Natural killer cell (primary cell): ENCODE results near the gene DCUN1D2. TPM values are rescaled to one million over a fixed set of nuclear protein-coding genes. Genes with fewer than 3 reads are reported as not detected.

Source experiments
- ATAC-seq, 3 donors: fragments of 150-1000 bp in 2 of 3; fragments of 200-7000 bp in 1 of 3; cut with Tn5 transposase; 1 replicate in 1 of 3; 2 replicates in 2 of 3; pipeline ENCODE4 v1.10.0; 2021; ENCODE audit warnings: mild to moderate bottlenecking in 2 of 3, moderate library complexity in 2 of 3
- DNase-seq, 2 donors: peaks; one replicate each; pipeline versions ENCODE4 v3.0.0 to v3.0.0-alpha.2; 2013 to 2021; ENCODE audit warnings: mixed read lengths in 1 of 2
- H3K27ac ChIP-seq: one replicate; pipeline ENCODE4 v1.5.1; 2013; ENCODE audit warnings: mild to moderate bottlenecking, low read length
- H3K27me3 ChIP-seq: one replicate; pipeline ENCODE4 v1.6.1; 2013; ENCODE audit warnings: low read length; ENCODE audit not compliant: control insufficient read depth, insufficient read depth
- H3K36me3 ChIP-seq: one replicate; pipeline ENCODE4 v1.6.1; 2013; ENCODE audit warnings: low read length; ENCODE audit not compliant: control insufficient read depth, insufficient read depth
- H3K4me1 ChIP-seq: one replicate; pipeline ENCODE4 v1.6.1; 2013; ENCODE audit warnings: low read length; ENCODE audit not compliant: control insufficient read depth, insufficient read depth
- H3K4me3 ChIP-seq: one replicate; pipeline ENCODE4 v1.5.1; 2013; ENCODE audit warnings: low read length
- H3K9me3 ChIP-seq: one replicate; pipeline ENCODE4 v1.6.1; 2013; ENCODE audit warnings: low read length; ENCODE audit not compliant: control insufficient read depth, insufficient read depth
- H3K27ac Mint-ChIP-seq, 2 donors: one replicate each; pipeline ENCODE4 v1.8.0; 2022; ENCODE audit warnings: mild to moderate bottlenecking in 2 of 2, mixed read lengths in 2 of 2, moderate library complexity in 1 of 2
- H3K27me3 Mint-ChIP-seq, 2 donors: one replicate each; pipeline ENCODE4 v1.8.0; 2022; ENCODE audit warnings: low read depth in 2 of 2, mixed read lengths in 2 of 2
- H3K36me3 Mint-ChIP-seq: one replicate; pipeline ENCODE4 v1.8.0; 2022; ENCODE audit warnings: mixed read lengths
- H3K4me1 Mint-ChIP-seq, 2 donors: one replicate each; pipeline ENCODE4 v1.8.0; 2022; ENCODE audit warnings: mixed read lengths in 2 of 2
- H3K4me3 Mint-ChIP-seq: one replicate; pipeline ENCODE4 v1.8.0; 2022; ENCODE audit warnings: mild to moderate bottlenecking, moderate library complexity, mixed read lengths
- H3K9me3 Mint-ChIP-seq, 2 donors: one replicate each; pipeline ENCODE4 v1.8.0; 2022; ENCODE audit warnings: mixed read lengths in 2 of 2
- WGBS: methylation state at CpG from one replicate; pipeline ENCODE4 v1.1.7; 2013; ENCODE audit warnings: missing lambda C conversion rate; ENCODE audit not compliant: insufficient coverage; 5-methylcytosine and 5-hydroxymethylcytosine counted together
- intact Hi-C: fragments of 100-400 bp; cut with micrococcal nuclease; formaldehyde crosslinking; loops from one replicate; pipeline ENCODE4 v1.14.2; 2022
- total RNA-seq, 4 donors: library from RNA; stranded (reverse); fragments of 120-200 nt in 1 of 4; gene quantifications; one replicate each; pipeline versions ENCODE4 v1.2.3 to v1.2.4, GENCODE V29; 2013 to 2022
- TF ChIP-seq, protein P1 (sequence below): fragments of 200-600 bp; IDR thresholded peaks from one replicate; pipeline ENCODE4 v1.8.0; 2022; ENCODE audit warnings: antibody characterized with exemption

The DCUN1D2 gene
- total RNA-seq, 3 donors from 2014 or later (not counting 1 experiment from before 2014, with no cell fraction given), result 26.1 to 33.9 (median 27.1) TPM

DNA sequence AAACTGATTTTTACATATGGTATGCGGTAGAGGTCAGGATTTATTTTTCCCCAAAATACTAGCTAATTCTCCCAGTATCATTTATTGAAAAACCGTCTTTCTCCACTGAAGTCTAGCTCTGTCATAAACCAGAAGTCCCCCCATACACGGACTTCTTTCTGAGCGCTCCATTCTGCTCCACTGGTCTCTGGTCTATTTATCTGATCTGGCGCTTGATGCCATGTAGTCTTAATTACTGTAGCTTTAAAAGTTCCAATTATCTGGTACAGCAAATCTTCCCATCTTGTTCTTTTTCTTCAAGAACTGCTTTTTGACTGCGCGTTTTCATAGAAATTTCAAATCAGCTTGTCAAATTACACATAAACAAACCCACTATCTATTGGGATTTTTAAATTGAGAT lies 13.7 kb downstream of the DCUN1D2 start:
- H3K36me3 Mint-ChIP-seq, result peaks cover 7% of the 10 kb centered on the region

DNA sequence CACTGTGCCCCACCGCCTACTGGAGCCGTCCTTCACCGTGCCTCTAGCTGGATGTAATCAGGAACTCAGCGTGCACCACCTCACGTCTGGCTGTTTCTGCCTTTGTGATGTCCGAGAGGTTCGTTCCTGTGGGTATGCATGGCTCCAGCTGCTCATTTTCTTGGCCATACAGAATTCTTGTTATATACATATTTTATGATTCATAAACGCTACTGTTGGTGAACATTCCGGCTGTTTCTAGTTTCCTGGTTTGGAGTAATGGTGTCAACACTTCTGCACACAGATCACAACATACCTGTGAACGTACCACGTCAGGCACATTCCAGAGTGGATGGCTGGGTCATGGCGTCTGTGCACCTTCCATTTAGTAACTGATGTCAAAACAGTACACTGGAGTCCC lies 14.6 kb downstream of the DCUN1D2 start:
- ATAC-seq, result no peak
- intact Hi-C loops, result no loop called here
- Histone ChIP-seq H3K4me3 (no peak overlapping the region), H3K4me1 (no peaks in the 10 kb centered on the region), H3K27ac (no peak overlapping the region), H3K9me3 (no peaks in the 10 kb centered on the region), H3K27me3 (no peaks in the 10 kb centered on the region), H3K36me3 (peaks cover 25% of the 10 kb centered on the region)
- Mint-ChIP-seq H3K36me3 (peaks cover 7% of the 10 kb centered on the region), H3K4me1 (peaks cover 6 to 10% of the 10 kb centered on the region in 2 donors), H3K27ac (no peak overlapping the region), H3K9me3 (no peaks in the 10 kb centered on the region), H3K4me3 (no peak overlapping the region), H3K27me3 (no peaks in the 10 kb centered on the region)
- no peak for DNase-seq
- WGBS, result 97% methylated on average over 11 of the region's 12 CpGs
- TF ChIP-seq, protein P1, sequence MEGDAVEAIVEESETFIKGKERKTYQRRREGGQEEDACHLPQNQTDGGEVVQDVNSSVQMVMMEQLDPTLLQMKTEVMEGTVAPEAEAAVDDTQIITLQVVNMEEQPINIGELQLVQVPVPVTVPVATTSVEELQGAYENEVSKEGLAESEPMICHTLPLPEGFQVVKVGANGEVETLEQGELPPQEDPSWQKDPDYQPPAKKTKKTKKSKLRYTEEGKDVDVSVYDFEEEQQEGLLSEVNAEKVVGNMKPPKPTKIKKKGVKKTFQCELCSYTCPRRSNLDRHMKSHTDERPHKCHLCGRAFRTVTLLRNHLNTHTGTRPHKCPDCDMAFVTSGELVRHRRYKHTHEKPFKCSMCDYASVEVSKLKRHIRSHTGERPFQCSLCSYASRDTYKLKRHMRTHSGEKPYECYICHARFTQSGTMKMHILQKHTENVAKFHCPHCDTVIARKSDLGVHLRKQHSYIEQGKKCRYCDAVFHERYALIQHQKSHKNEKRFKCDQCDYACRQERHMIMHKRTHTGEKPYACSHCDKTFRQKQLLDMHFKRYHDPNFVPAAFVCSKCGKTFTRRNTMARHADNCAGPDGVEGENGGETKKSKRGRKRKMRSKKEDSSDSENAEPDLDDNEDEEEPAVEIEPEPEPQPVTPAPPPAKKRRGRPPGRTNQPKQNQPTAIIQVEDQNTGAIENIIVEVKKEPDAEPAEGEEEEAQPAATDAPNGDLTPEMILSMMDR, result no peak

More for the DNA sequence above, 13.7 kb downstream of the DCUN1D2 start:
- Histone ChIP-seq H3K4me3 (no peak overlapping the region), H3K36me3 (peaks cover 23% of the 10 kb centered on the region), H3K9me3 (no peaks in the 10 kb centered on the region), H3K27ac (no peak overlapping the region), H3K4me1 (no peaks in the 10 kb centered on the region), H3K27me3 (no peaks in the 10 kb centered on the region)
- ATAC-seq (no peak), DNase-seq (no peak)
- Mint-ChIP-seq H3K4me1 (peaks cover 0 to 5% of the 10 kb centered on the region in 2 donors), H3K9me3 (no peaks in the 10 kb centered on the region), H3K4me3 (no peak overlapping the region), H3K27ac (no peak overlapping the region), H3K27me3 (no peaks in the 10 kb centered on the region)
- intact Hi-C loops, result no loop called here
- 95% methylated on average over 7 of the region's 7 CpGs for WGBS
- TF ChIP-seq, protein P1, result no peak

DNA sequence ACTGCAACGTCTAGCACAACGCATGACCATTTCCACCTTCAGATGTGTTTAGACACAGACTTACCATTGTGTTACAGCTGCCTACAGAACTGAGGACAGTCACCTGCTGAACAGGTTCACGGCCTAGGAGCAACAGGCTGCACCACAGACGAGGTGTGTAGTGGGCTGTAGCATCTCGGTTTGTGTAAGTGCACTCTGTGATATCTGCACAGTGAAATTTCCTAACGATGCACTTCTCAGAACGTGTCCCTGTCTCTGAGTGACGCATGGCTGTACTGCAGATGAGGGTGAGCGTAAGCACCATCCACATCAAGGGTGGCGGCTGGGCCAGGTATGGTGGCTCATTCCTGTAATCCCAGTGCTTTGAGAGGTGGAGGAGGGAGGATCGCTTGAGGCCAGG lies 15.2 kb downstream of the DCUN1D2 start:
- Histone ChIP-seq H3K9me3 (no peaks in the 10 kb centered on the region), H3K4me3 (no peak overlapping the region), H3K27ac (no peak overlapping the region), H3K36me3 (peaks cover 23% of the 10 kb centered on the region), H3K4me1 (no peaks in the 10 kb centered on the region), H3K27me3 (no peaks in the 10 kb centered on the region)
- TF ChIP-seq, protein P1, result no peak
- DNase-seq (no peak), ATAC-seq (no peak)
- Mint-ChIP-seq H3K4me1 (peaks cover 6 to 11% of the 10 kb centered on the region in 2 donors), H3K36me3 (peaks cover 7% of the 10 kb centered on the region), H3K27ac (no peak overlapping the region), H3K27me3 (no peaks in the 10 kb centered on the region), H3K4me3 (no peak overlapping the region), H3K9me3 (no peaks in the 10 kb centered on the region)
- intact Hi-C loops, result no loop called here
- 95% methylated on average over 11 of the region's 11 CpGs for WGBS

DNA sequence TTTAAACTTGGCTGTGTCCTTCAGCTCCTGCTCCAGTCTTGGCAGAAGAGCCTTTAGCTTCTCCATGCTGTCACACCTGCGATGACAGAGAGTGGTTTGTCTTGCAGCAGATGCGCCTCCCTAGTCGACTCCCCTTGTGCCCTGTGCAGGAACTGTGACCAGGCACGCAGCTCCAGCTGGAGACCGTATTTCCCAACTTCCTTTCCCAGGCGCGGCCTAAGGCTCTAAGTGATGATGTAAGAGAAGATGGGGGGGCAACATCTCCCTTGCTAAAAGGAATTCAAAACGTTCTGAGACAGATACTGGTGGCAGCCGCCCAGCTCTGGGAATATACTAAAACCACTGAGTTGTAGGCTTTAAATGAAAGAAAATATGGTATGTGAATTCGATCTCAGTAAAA lies 16.3 kb downstream of the DCUN1D2 start:
- H3K9me3 ChIP-seq, result no peaks in the 10 kb centered on the region
- Mint-ChIP-seq H3K9me3 (no peaks in the 10 kb centered on the region), H3K27ac (no peak overlapping the region), H3K4me3 (no peak overlapping the region), H3K36me3 (peaks cover 7% of the 10 kb centered on the region), H3K4me1 (peaks cover 6 to 11% of the 10 kb centered on the region in 2 donors), H3K27me3 (no peaks in the 10 kb centered on the region)
- H3K27me3 ChIP-seq, result no peaks in the 10 kb centered on the region
- no peak for DNase-seq
- no peak overlapping the region for H3K4me3 ChIP-seq
- H3K36me3 ChIP-seq, result peaks cover 16% of the 10 kb centered on the region
- ATAC-seq, result no peak
- H3K4me1 ChIP-seq, result no peaks in the 10 kb centered on the region
- no peak overlapping the region for H3K27ac ChIP-seq
- TF ChIP-seq, protein P1, result no peak
- 97% methylated on average over 8 of the region's 10 CpGs for WGBS
- intact Hi-C loops, result no loop called here
